ENCODE results near the gene FTO. TPM values are rescaled to one million over a fixed set of nuclear protein-coding genes. Genes with fewer than 3 reads are reported as not detected.

FTO gene
- total RNA-seq, 1 experiment from 2014 or later = 43.0 TPM

GRCh38 chr16:54112451-54113206 lies 408.7 kb downstream of the FTO start:
- in situ Hi-C loops (cut with HindIII; ENCODE audit: low sequenced_read_pairs) = no loop called here
- no peak for DNase-seq (ENCODE audit: low spot score)

- no peak for DNase-seq (ENCODE audit: low spot score)
- in situ Hi-C loops (cut with HindIII; ENCODE audit: low sequenced_read_pairs) = no loop called here
Observed at GRCh38 chr16:54115558-54115957, 411.6 kb downstream of the FTO start.

- DNase-seq (ENCODE audit: low spot score) = no peak
- in situ Hi-C loops (cut with HindIII; ENCODE audit: low sequenced_read_pairs) = no loop called here
Observed at GRCh38 chr16:54116124-54116655, 412.2 kb downstream of the FTO start.

GRCh38 chr16:54118846-54119245 lies 414.9 kb downstream of the FTO start:
- in situ Hi-C loops (cut with HindIII; ENCODE audit: low sequenced_read_pairs) = no loop called here
- DNase-seq (ENCODE audit: low spot score) = no peak

GRCh38 chr16:54120846-54121480 lies 417.0 kb downstream of the FTO start:
- in situ Hi-C loops (cut with HindIII; ENCODE audit: low sequenced_read_pairs) = no loop called here
- no peak for DNase-seq (ENCODE audit: low spot score)

DNA sequence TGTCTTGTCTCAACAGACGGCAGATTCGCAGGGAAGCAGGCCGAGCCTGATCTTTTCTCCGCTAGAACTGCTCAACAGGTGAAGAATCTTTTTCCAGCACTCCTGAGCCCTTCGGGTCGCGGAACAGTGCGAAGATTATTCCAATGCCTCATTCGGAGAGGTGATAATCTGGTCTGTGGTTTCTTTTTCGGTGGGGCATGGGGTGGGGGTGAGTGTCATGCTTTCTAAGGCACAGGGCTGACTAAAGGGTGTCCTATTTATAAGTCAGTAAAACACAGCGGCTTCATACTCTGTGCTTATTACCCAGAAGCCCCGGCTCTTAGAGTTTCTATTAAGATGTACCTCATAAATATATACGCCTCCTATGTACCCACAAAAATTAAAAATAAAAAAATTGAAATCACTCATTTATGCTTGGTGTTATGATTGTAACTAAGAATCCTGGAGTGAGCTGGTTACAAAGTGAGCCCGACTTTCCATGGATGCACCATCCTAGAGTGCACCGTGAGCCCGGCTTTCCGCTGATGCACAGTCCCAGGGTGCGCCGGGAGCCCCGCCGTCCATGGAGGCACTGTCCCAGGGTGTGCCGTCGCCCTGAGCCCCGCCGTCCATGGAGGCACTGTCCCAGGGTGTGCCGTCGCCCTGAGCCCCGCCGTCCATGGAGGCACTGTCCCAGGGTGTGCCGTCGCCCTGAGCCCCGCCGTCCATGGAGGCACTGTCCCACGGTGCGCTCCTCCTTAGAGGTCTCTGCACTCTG lies 417.8 kb downstream of the FTO start:
- no peak for DNase-seq (ENCODE audit: low spot score)
- in situ Hi-C loops (cut with HindIII; ENCODE audit: low sequenced_read_pairs) = no loop called here

DNA sequence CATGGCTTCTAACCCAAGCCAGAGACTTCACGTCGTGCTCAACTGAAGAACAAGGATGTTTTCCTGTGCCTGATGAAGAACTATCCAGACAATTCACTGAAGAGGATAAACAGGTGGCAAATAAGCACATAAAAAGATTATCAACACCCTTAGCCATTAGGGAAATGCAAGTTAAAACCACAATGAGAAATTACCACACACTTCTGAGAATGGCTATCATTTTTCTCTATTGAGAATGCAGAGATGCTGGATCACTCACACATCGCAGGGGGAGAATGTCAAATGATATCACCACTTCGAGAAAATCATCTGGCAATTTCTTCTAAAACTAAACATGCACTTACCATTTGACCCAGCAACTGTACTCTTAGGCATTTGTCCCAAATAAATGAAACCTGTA lies 419.8 kb downstream of the FTO start:
- in situ Hi-C loops (cut with HindIII; ENCODE audit: low sequenced_read_pairs) = no loop called here
- DNase-seq (ENCODE audit: low spot score) = no peak

DNA sequence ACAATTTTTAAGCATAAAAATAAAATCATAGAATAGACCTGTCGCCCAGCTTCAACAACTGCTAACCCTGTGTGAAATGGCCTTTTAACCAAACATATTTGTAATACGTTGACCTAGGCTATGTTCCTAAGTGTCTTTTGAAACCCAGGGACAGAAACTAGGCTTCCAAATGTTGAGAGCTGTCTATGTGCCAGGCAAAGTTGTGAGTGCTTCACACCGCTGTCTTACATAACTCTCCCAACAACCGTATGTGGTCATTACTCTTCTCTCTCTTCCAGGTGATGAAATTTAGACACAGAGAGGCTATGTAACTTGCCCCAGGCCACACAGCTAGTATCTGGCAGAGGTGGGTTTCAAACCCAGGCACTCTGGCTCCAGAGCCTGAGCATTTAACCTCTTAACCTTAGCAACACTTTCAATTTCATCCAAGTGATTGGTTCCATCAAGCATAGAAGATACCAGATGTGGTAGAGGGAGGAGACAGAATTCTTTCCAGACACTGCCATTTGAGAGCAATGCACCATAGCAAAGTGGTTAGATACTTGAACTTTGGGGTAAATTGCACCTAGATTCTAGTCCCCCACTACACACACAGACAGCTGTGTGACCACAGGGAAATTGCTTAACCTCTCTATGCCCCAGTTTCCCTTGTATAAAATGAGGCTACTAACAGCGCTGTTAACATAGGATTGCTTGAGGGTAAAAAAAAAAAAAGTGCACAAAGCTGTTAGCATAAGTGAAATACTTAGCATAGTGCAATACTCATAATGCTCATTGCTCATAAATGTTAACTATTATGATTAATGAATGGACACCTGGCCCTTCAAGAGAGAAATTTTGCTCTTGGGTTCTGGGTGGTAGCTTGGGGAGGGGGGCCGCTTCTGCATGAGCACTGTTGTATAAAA lies 422.0 kb downstream of the FTO start:
- in situ Hi-C loops (cut with HindIII; ENCODE audit: low sequenced_read_pairs) = no loop called here
- no peak for DNase-seq (ENCODE audit: low spot score)

- in situ Hi-C loops (cut with HindIII; ENCODE audit: low sequenced_read_pairs) = no loop called here
- DNase-seq (ENCODE audit: low spot score) = no peak
Observed at GRCh38 chr16:54126907-54127306, 423.0 kb downstream of the FTO start.

GRCh38 chr16:54128629-54129234 lies 424.8 kb downstream of the FTO start:
- no peak for DNase-seq (ENCODE audit: low spot score)
- in situ Hi-C loops (cut with HindIII; ENCODE audit: low sequenced_read_pairs) = no loop called here

DNA sequence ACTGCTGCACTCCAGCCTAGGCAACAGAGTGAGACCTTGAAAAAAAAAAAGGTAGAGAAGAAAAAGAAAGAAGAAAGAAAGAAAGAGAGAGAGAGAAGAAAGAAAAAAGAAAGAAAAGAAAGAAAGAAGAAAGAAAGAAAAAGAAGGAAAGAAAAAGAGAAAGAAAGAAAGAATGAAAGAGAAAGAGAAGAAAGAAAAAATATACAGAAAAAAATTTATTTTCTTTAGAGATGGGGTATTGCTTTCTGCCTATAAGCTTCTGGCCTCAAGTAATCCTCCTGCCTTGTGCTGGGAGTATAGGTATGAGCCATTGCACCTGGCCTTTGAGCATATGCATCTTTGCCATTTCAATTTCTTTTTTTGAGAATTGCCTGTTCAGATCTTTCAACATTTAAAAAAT lies 425.9 kb downstream of the FTO start:
- no peak for DNase-seq (ENCODE audit: low spot score)
- in situ Hi-C loops (cut with HindIII; ENCODE audit: low sequenced_read_pairs) = no loop called here

DNA sequence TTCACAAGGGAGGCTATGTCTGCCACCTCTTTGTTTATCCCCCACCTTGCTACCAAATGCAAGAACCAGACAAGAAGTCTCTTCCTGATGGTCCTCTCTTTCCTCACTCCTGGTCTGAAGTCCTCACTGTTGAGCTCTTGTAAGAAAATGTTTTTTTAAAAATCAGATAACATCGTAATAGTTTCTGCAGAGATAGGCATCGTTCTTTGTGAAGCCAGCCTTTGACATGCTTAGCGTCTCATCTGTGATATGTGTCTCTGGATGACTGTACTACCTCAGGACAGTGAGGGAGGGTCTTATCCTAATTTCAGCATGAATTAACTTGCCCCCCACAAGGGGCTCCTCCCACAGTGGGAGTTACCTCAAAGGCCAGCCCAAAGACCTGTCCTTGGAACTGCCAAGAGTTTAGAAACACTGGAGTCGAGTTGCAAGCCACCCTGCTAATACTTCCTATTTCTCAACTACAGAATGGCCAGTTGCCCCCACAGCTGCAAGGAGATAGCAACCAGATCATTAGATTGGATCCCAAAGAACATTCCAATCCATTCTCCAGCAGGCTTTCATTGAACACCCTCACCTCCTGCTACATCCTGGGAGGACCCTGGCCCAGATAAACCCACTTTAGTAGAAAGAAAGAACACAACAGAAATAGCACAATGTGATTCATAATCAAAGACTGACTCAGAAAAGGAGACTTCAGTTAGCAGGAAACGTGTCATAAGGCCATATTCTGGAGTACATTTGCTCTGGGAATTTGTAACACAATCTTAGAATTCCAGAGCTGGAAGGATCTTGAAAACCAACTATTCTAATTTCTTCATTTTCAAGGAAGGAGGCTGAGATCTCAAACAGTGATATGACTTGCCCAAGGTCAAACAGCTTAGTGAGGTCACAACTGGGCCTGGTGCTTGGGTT lies 431.7 kb downstream of the FTO start:
- in situ Hi-C loops (cut with HindIII; ENCODE audit: low sequenced_read_pairs) = no loop called here
- no peak for DNase-seq (ENCODE audit: low spot score)

DNA sequence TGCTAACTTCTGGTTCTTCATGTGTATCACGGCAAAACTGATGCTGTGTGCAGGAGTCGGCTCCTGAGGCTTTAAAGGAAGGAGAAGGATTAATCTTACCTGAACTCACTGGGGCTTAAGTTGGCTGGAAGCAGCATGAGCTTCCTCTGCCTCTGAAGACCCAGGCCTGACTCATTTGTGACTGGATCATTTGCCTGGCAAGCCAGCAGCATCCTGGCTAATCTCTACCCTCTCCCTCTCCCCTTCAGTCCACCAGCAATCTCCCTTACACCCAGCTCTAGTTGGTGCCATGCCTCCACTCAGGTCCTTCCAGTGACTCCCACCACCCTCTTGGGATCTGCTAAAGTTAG lies 432.3 kb downstream of the FTO start:
- in situ Hi-C loops (cut with HindIII; ENCODE audit: low sequenced_read_pairs) = no loop called here
- no peak for DNase-seq (ENCODE audit: low spot score)

DNA sequence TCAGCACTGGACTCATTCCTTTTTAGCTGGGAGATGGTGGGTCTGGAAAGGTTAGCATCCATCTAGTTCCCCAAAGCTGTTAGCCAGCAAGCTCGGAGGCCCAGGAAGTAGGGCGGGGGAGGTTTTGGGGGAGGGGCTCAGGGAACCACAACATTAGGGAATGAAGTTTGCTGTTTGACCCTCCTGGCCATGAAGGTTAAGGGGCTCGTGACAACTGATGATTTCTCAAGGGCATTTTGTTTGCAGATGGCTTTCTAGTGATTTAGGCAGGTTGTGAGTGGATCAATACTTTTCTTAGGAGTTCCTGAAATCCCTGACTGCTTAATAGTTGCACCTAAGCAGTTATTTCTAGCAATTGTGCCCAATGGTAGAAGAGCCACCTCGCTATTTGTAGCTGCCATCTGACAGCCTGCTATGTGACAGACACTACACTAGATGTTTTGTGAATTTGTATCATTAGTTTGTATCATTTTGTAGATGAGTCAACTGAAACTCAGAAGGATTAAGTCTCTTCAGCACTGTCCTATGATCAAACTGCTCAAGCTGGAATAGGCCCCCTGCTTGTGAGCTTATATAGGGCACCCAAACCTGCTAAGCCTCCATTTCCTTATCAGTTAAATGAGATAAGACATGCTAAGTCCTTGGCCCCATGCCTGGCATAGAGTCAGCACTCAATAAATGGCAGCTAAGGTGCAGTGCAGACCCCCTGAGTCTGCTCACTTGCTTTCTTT lies 436.3 kb downstream of the FTO start:
- no peak for DNase-seq (ENCODE audit: low spot score)
- in situ Hi-C loops (cut with HindIII; ENCODE audit: low sequenced_read_pairs) = no loop called here

DNA sequence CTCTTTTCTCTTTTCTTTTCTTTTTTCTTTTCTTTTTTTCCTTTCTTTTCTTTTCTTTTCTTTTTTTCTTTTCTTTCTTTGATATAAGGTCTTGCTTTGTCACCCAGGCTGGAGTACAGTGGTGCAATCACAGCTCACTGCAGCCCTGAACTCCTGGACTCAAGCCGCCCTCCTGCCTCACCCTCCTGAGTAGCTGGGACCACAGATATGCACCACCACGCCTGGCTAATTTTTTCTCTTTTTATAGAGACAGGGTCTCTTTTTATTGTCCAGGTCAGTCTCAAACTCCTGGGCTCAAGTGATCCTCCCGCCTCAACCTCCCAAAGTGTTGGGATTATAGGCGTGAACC lies 436.8 kb downstream of the FTO start:
- in situ Hi-C loops (cut with HindIII; ENCODE audit: low sequenced_read_pairs) = no loop called here
- no peak for DNase-seq (ENCODE audit: low spot score)

DNA sequence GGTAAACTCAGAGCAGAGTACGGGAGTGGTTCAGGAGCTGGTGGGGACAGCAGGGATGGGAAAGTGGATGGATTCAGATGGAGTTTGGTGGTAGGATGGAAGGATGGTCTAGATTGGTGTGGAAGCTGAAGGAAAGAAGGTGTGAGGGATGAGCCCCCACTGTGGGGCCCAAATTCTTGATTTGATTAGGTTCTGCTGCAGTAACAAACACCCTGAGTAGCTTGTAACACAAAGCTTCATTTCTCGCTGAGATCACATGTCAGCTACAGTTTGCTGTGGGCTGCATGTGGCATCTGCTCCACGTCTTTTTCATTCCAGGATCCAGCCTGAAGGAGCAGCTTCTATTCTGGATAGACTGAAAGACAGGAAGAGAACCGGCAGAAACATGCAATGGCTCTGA lies 438.8 kb downstream of the FTO start:
- no peak for DNase-seq (ENCODE audit: low spot score)
- in situ Hi-C loops (cut with HindIII; ENCODE audit: low sequenced_read_pairs) = no loop called here

- no peak for DNase-seq (ENCODE audit: low spot score)
- in situ Hi-C loops (cut with HindIII; ENCODE audit: low sequenced_read_pairs) = no loop called here
Observed at GRCh38 chr16:54143410-54143809, 439.5 kb downstream of the FTO start.
